IMR-90 (cell line): ENCODE data around the gene GSG1L.

Experiments used
- CEBPB ChIP-seq: IDR thresholded peaks from 2 replicates; pipeline ENCODE4 v1.6.1; 2012; ENCODE audit warnings: low read depth, low read length, improper control_type of control experiment
- CHD1 ChIP-seq: IDR thresholded peaks from 2 replicates; pipeline ENCODE4 v1.6.1; 2012; ENCODE audit warnings: low read depth, low read length, improper control_type of control experiment
- FOS ChIP-seq: fragments of 150-350 bp; IDR thresholded peaks from 2 replicates; pipeline ENCODE4 v1.6.1; 2016; ENCODE audit warnings: low read depth, low read length
- MAFK ChIP-seq: IDR thresholded peaks from 2 replicates; pipeline ENCODE4 v1.6.1; 2012; ENCODE audit warnings: low read depth, low read length, improper control_type of control experiment
- MXI1 ChIP-seq: IDR thresholded peaks from 2 replicates; pipeline ENCODE4 v1.6.1; 2012; ENCODE audit warnings: low read depth, mild to moderate bottlenecking, low read length, moderate library complexity, borderline replicate concordance
- NFE2L2 ChIP-seq: fragments of 150-350 bp; IDR thresholded peaks from 2 replicates; pipeline ENCODE4 v1.6.1; 2016; ENCODE audit warnings: low read depth, mild to moderate bottlenecking, low read length
- POLR2A ChIP-seq: IDR thresholded peaks from 2 replicates; pipeline ENCODE4 v1.6.1; 2012; ENCODE audit warnings: mild to moderate bottlenecking, low read depth, low read length
- RAD21 ChIP-seq: IDR thresholded peaks from 2 replicates; pipeline ENCODE4 v1.6.1; 2012; ENCODE audit warnings: low read length, improper control_type of control experiment
- RCOR1 ChIP-seq: IDR thresholded peaks from 2 replicates; pipeline ENCODE4 v1.6.1; 2012; ENCODE audit warnings: mild to moderate bottlenecking, low read length, improper control_type of control experiment; ENCODE audit not compliant: insufficient replicate concordance
- RFX5 ChIP-seq: IDR thresholded peaks from 2 replicates; pipeline ENCODE4 v1.8.0; 2012; ENCODE audit warnings: low read depth, mild to moderate bottlenecking, low read length, moderate library complexity
- SMC3 ChIP-seq: fragments of 150-350 bp; IDR thresholded peaks from 2 replicates; pipeline ENCODE4 v1.6.1; 2016; ENCODE audit warnings: low read depth, mild to moderate bottlenecking, antibody characterized with exemption, low read length, moderate library complexity
- TF ChIP-seq, protein P1 (sequence below): conservative IDR thresholded peaks from 2 replicates; pipeline ENCODE4 v1.5.1; 2012; ENCODE audit warnings: mild to moderate bottlenecking, low read depth, low read length, improper control_type of control experiment
- TF ChIP-seq, protein P2 (sequence below): fragments of 150-350 bp; IDR thresholded peaks from 2 replicates; pipeline ENCODE4 v1.6.1; 2016; ENCODE audit warnings: low read depth, mild to moderate bottlenecking, low read length, moderate library complexity, borderline replicate concordance
- TF ChIP-seq, protein P3 (sequence below): fragments of 150-350 bp; IDR thresholded peaks from 2 replicates; pipeline ENCODE4 v1.6.1; 2017; ENCODE audit warnings: mild to moderate bottlenecking, antibody characterized with exemption, low read length, low read depth

DNA sequence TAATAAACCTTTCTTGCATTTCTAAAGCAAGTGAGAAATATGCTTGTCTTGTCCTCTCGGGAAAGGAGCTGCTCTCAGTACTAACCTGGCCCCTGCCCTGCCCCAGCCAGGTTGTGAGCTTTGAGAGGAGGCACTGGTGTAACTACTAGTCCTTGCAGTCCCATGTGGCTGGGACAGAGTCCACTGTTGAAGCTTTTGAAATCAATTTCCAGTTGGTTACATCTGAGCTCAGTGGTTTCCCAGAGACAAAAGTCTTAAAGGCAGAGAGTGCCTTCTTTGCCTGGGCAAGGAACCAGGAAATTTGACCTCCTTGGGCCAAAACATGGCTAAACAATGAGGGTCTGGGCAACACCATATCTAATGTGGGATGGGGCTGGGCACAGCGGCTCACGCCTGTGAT, 48.7 kb downstream of the GSG1L start:
- no peak for TF ChIP-seq POLR2A
- TF ChIP-seq, protein P1, sequence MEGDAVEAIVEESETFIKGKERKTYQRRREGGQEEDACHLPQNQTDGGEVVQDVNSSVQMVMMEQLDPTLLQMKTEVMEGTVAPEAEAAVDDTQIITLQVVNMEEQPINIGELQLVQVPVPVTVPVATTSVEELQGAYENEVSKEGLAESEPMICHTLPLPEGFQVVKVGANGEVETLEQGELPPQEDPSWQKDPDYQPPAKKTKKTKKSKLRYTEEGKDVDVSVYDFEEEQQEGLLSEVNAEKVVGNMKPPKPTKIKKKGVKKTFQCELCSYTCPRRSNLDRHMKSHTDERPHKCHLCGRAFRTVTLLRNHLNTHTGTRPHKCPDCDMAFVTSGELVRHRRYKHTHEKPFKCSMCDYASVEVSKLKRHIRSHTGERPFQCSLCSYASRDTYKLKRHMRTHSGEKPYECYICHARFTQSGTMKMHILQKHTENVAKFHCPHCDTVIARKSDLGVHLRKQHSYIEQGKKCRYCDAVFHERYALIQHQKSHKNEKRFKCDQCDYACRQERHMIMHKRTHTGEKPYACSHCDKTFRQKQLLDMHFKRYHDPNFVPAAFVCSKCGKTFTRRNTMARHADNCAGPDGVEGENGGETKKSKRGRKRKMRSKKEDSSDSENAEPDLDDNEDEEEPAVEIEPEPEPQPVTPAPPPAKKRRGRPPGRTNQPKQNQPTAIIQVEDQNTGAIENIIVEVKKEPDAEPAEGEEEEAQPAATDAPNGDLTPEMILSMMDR: no peak
- TF ChIP-seq, protein P2, sequence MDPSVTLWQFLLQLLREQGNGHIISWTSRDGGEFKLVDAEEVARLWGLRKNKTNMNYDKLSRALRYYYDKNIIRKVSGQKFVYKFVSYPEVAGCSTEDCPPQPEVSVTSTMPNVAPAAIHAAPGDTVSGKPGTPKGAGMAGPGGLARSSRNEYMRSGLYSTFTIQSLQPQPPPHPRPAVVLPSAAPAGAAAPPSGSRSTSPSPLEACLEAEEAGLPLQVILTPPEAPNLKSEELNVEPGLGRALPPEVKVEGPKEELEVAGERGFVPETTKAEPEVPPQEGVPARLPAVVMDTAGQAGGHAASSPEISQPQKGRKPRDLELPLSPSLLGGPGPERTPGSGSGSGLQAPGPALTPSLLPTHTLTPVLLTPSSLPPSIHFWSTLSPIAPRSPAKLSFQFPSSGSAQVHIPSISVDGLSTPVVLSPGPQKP: no peak
- no peak for TF ChIP-seq CHD1
- no peak for TF ChIP-seq RCOR1
- no peak for TF ChIP-seq RFX5
- no peak for TF ChIP-seq NFE2L2
- no peak for TF ChIP-seq SMC3
- no peak for TF ChIP-seq RAD21
- no peak for TF ChIP-seq MXI1
- TF ChIP-seq, protein P3, sequence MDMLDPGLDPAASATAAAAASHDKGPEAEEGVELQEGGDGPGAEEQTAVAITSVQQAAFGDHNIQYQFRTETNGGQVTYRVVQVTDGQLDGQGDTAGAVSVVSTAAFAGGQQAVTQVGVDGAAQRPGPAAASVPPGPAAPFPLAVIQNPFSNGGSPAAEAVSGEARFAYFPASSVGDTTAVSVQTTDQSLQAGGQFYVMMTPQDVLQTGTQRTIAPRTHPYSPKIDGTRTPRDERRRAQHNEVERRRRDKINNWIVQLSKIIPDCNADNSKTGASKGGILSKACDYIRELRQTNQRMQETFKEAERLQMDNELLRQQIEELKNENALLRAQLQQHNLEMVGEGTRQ: no peak
- TF ChIP-seq FOS: no peak
- TF ChIP-seq MAFK: no peak
- TF ChIP-seq CEBPB: no peak
